ENCODE results near the gene MCF2L2. TPM values are rescaled to one million over a fixed set of nuclear protein-coding genes. Genes with fewer than 3 reads are reported as not detected.

Gene MCF2L2
- total RNA-seq, 1 donor from 2014 or later, result 0.20 TPM

DNA sequence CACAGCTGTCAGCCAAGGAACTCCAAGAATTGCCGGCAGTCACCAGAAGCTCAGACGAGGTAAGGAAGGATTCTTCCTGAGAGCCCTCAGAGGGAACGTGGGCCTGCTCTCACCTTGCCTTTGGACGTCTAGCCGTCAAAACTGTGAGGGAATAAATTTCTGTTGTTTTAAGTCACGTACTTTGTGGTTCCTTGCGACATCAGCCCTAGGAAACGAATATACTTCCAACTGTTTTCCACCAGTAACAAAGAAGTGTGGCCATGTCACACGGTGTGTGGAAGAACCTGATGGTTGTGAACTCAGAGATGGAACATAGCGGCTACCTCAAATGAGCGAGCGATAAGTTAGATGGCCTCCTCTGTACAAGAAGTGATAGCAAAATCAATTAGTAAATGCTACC, 216.3 kb downstream of the MCF2L2 start:
- DNase-seq (ENCODE audit: low read depth in 2 of 2), result no peak

DNA sequence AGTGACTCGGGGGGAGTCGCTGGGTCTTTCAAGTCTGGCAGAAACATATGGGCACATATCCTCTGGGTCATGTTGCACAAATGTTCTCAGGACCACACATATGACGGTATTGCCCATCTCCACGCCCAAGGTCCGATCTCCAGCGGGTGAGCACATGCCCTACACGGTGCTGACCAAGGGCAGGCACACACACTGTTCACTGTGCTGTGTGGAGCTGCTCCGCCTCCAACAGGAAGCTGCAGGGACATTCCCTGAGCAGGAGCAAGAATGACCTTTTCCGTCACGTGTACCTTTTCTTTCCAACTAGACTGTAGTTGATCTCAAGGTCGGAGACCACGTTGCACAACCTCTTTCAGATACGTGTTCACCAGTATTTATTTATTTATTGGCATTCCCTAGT, 217.1 kb downstream of the MCF2L2 start:
- peak; percentile 71 to 88 for DNase-seq (ENCODE audit: low read depth in 2 of 2)

DNA sequence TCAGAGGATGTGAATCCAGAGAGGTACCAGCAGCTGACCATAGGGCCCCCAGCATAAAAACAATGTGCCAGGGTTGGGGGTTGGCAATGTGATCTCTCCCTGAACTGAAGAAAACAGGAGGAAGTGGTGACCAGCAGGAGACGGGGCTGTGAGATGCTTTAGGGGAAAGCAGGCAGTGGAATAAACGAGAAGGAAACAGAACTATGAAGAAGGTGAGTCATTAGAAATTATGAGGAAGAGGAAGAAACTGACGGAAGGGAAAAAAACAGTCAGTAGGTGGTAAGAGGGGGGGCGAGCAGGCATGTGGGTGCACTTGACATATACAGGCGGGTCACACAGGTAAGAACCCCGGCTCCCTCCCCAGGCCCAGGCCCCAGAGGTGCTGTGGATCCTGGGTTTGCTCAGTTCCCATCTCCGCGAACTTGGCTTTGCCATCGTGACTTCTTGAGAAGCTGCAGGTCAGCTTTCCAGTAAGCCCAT, 217.5 kb downstream of the MCF2L2 start:
- DNase-seq (ENCODE audit: low read depth in 2 of 2), result peak in 1 of 2 donors; percentile 40

DNA sequence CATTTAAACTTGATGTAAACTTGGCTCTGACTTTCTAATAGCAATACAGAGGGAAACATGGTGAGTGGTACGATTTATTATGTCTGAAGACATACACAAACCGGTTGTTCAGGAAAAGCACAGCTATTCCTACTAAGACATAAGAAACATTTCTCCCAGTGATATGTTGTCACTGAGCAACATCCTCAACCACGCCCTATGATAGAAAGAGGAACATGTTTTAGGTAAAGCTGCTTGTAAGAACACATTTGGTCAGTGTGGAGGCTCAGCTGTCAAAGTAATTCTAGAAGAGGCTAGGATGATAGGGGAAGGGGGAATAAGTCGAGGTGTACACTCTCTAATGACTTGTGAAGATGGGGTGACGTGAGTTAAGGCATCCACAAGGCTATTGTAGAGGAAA, 218.1 kb downstream of the MCF2L2 start:
- DNase-seq (ENCODE audit: low read depth in 2 of 2), result no peak

DNA sequence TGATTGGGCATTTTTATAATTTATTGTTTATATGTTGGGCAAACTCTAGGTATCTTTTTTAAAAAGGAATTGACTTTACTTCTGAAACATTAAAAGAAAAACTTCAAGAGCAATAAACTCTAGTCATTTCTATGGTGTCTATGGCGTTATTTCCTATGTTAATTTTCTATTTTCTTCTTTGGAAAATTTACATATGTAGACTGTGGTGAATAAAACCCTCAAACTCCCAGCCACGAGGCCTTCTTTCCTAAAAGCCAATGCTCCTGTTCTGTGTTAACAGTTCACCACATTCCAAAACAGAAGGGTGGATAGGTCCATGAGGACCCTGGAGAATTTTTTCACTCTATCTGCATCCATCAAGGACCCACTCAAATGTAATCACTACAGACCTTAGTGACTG, 219.6 kb downstream of the MCF2L2 start:
- no peak for DNase-seq (ENCODE audit: low read depth in 2 of 2)

DNA sequence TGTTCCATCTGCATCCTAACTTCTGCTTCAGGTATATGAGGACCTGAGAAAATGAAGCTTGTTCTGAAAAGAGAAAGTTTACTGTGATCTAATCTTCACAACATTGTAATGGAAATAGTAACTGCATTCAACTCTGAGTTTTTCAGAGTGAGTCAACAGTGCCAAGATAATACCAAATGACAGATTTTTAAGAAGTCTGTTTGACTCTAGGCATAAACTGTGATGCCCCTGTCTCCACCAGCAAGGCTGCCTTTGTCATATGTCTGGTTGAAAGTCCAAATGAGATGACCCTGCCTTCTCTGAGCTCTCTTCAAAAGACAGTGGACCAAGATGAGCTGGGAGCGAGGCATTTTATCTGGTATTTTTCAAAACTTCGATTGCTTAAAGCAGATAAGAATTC, 220.2 kb downstream of the MCF2L2 start:
- DNase-seq (ENCODE audit: low read depth in 2 of 2), result no peak

DNA sequence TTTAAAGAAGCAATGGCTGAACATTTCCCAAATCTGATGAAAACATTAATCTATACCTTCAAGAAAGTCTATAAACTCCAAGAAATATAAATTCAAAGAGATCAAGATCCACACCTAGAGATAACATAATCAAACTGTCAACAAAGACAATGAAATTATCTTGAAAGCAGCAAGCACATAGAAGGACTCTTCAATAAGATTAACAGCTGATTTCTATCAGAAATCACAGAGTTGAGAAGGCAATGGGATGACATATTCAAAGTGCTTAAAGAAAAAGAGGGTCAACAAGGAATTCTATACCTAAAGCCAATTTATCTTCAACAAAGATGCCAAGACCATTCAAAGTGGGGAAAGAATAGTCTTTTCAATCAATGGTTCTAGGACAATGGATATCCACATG, 224.7 kb downstream of the MCF2L2 start:
- no peak for DNase-seq (ENCODE audit: low read depth in 2 of 2)

DNA sequence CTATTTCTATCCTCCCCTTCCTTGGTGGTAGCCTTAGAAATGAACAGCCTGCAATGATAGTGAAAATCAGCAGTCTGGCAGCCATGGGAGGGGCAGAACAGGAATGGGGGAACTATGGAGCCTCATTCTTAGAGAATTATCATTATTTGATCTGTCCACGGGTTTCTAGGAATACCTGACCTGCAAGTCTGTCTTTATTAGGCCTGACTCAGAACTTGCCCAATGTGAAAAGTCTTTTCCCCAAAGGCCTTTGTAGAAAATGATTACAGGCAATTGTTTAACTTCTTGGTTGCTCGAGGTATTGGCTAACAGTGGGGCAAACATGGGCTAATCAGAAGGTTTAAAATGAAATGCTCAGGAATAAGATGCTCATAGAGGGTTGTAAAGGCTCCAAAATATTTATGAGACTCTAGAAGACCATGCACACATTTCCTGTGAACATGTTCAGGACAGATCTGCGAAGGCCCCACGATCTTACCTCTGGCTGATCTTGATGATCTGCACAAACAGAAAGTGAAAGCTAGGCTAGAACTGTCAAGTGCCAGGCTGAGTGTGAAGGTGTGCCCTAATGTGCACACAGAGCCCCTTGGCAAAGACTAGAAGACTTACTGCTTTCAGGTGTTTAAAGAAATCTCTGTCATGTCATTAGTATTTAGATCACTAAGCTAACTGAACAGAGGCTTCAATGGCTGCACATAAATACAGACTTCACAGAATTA, 226.3 kb downstream of the MCF2L2 start:
- DNase-seq (ENCODE audit: low read depth in 2 of 2), result peak in 1 of 2 donors; percentile 13

DNA sequence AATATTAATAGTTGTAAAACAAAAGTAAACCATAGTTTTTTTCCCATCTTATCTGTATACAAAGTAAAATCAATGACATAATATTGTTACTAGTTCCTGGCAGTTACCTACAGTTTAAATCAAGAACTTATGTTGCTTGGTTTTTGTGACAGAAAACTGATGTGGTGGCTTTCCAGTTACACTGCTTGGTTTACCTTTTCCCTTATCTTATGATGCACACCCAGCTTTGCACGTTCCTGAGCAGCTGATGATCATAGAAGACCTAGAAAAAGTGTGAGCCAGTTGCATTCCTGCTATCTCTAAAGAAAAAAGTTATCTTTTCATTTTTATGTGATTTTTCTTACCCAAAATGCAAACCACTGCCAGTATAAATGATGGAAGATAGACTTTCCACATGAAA, 229.5 kb downstream of the MCF2L2 start:
- no peak for DNase-seq (ENCODE audit: low read depth in 2 of 2)

DNA sequence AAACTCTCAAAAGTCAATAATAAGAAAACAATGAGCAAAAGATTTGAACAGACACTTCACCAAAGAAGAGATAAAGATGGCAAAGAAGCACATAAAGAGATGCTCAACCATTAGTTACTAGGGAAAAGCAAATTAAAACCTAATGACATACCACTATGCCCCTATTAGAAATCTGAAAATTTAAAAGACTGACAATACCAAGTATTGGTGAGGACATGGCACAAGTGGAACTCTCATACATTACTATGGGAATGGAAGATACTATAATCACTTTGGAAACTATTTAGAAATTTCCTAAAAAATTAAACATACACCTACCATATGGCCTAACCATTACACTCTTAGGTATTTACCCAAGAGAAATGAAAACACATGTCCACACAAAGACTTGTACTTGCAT, 230.7 kb downstream of the MCF2L2 start:
- DNase-seq (ENCODE audit: low read depth in 2 of 2), result no peak

DNA sequence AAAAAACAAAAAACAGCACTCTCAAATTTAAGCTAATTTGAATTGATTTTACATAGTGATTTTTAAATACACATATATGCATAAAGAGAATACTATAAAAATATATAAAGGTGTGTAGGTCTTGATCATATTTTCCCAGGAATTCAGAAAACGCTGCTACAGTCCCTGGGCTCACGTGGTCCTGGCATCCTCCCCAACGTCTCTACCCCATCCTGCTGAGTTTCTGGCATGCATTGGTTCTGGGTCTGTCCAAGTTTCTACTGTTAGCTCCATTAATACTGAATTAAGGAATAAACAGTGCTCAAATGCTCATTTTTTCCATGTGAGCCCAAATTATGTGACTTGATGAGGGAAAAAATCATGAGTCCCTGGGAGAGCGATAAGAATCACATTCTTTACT, 233.2 kb downstream of the MCF2L2 start:
- no peak for DNase-seq (ENCODE audit: low read depth in 2 of 2)

DNA sequence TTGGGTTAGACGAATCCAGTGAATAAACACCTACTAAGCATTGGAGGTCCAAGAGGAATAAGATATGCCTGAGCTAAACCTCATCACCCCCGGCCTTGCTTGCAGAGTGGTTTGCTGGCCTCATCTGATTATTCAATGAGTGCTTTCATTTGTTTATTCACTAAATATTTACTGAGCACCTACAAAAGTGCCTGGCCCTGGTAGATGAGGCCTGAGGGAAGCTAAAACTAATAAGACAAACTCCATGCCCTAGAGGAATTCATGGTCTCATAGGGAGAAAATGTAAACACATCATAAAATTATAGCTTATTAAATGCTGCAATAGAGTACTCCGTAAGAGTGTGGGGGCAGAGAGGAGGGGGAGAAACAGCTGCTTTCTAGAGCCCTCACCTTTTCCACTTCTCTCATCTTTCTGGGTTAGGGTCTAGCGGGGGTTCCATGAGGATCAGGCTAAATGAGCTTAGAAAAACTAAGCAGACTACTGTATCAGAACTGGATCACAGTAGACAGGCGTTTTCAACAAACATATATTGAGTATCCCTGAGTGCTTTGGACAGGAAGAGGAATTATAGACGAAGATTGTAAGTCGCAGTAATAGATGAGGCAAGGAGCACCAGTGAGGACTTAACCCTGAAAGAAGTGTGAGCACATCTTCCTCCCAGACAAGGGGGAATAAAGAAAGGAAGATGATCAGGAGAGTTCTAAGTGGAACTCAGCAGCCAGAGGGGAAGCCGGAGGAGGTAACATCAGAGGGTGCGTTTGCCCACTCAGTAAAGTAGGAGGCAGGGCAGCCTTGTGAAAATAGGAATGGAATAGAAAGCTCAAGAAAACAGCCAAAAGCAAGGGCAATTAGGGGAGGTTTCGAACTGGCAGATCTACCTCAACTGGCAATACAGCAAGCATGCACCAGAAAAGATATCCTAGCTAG, 234.4 kb downstream of the MCF2L2 start:
- DNase-seq (ENCODE audit: low read depth in 2 of 2), result no peak

DNA sequence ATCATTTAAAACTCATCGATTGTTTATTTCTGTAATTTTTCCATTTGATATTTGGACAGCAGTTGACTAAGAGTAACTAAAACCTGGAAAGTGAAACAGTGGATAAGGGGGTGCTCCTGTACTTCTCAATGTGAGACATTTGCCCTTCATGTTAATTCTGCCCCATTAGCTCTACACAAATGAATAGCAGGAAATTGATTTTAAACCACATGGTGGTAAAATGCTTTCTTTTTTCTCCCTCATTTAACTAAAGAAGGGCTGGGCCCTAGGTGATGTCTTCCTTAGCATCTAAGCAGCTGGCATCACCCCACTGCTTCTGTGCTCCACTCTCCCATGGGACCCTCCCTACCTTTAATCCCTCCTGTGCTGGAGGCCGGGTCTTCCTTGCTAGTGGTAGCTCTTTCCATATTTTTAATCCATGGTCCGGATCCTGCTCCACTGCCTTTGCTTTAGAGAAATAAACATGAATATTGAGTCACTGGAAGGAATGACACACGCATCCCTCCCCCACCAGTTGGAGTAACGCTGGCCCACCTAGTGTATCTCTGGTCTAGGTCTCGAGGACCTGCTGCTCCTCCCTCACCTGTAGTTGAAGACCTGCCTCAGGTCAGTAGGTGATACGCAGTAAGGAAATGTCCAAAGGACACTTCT, 235.6 kb downstream of the MCF2L2 start:
- DNase-seq (ENCODE audit: low read depth in 2 of 2), result no peak

DNA sequence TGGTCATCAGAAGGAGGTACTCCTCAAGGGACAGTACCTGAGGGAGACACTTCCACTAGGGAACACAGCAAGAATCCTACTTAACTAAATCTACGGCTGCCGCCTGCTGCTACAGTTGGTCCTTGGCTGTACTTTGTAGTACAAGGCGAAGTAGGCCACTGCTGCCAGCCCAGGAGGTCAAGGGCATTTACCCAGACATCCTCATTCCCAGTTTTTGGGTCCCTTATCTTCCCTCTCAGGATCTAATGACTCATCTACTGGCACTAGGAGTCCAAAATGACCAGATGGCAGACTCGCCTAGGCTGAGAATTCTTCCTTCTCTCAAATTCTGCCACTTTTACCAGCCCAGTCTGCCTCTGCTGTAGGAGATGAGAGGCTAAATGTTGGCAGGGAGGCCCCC, 238.8 kb downstream of the MCF2L2 start:
- DNase-seq (ENCODE audit: low read depth in 2 of 2), result peak in 1 of 2 donors; percentile 39

DNA sequence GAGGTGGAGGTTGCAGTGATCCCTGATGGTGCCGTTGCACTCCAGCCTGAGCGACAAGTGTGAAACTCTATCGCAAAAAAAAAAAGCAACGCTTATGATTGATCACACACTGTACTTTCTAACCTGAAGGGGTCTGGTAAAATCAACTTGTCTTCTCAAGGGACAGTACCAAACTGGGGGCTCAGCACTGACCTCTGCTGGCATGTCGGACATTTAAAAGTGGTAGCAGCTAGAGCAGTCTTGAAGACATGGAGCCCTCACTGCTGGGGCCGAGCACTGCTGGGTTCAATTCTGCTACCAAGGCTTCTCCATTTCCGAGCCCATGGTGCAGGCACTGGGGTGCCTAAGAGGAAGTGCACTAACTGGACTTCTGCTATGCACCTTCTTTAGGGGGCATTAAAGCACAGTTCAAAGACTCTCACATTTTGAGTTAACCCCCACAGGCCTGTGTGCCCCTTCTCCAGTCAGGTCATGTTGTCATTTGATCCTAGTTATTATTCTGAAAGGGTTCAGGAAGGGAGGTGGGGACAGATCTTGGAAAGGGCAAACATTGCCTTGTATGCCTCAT, 239.4 kb downstream of the MCF2L2 start:
- DNase-seq (ENCODE audit: low read depth in 2 of 2), result peak; percentile 32 to 50

DNA sequence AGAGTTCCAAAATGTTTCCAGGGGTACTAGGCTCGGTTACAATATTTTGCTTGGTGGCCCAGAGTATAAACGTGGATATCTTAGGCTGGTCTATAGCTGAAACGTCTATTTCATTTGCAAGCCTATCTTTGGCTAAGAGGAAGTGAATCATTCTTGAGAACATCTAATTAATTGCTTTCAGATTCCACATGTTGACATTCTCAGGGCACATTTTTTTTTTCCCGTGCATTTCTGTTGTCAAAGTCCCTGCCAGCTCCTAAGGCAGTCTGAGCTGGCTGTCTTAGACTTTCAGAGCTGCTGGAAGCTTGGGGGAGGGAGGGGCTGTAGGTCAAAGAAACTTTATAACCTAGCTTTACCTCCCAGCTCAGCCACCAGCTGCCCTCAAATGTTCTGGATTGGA, 242.7 kb downstream of the MCF2L2 start:
- DNase-seq (ENCODE audit: low read depth in 2 of 2), result peak in 1 of 2 donors; percentile 94

DNA sequence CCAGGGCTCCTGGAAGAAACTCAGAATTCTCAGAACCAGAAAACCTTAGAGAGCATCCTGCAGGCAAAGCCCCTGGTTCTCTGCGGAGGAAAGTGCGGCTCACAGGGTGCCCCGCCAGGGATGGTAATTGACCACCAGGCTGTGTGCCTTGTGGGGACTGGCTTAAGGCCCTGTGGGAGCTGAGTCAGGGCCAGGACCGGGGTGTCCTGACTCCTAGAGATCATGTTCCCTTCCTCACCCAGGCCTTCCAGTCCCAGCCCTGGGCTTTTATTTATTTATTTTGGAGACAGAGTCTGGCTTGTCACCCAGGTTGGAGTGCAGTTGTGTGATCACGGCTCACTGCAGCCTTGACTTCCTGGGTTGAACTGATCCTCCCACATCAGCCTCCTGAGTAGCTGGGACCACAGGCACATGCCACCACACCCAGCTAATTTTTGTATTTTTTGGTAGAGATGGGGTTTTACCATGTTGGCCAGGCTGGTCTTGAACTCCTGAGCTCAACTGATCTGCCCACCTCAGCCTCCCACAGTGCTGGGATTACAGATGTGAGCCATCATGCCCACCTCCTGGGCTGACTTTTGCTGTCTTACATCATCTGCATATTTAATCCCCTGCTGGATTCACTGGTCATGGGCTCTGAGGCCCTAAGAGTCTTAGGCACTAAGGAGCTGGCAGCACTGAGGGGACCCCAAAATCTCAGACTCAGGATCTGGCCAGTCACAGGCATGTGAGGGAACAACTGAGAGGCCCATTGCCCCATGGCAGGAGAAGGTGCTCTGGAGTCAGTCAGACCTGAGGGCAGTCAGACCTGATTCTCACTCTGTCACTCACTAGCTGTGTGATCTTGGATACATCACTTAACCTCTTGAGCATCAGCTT, 245.4 kb downstream of the MCF2L2 start:
- DNase-seq (ENCODE audit: low read depth in 2 of 2), result no peak

DNA sequence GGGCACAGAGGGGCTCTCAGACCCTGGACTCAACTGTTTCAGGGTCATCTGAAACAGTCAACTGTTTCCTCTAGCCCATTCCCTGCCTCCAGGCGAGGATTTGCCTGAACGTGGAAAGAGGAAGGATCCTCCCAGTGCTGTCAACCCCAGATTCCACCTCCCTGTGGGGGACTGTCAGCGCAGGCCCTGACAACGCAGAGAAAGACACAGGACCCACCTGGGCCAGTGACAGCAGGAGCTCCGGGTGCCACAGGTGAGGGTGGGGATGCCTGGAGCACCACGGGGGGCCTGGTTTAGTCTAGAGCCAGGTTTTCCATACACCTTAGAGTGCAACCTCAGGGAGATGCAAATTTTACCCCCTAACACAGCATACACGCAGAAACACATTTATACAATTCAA, 246.3 kb downstream of the MCF2L2 start:
- DNase-seq (ENCODE audit: low read depth in 2 of 2), result no peak

DNA sequence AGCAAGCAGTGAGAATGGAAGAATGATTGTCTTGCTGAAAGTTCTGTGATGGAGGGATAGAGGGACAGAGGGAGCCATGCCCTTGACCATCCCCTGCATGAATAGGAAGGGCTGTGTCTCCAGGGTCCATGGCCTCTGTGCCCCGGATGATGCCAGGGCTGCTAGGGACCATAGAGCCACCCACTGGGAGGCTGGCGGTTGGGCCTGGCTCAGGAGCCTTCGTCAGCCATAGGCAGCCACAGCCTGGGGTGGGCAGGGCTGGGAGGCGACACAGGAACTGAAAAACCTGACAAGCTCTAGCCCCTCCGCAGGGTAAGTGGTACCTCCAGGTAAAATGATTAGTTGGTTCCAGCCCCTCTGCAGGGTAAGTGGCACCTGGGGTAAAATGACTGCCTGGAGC, 246.8 kb downstream of the MCF2L2 start:
- DNase-seq (ENCODE audit: low read depth in 2 of 2), result no peak

DNA sequence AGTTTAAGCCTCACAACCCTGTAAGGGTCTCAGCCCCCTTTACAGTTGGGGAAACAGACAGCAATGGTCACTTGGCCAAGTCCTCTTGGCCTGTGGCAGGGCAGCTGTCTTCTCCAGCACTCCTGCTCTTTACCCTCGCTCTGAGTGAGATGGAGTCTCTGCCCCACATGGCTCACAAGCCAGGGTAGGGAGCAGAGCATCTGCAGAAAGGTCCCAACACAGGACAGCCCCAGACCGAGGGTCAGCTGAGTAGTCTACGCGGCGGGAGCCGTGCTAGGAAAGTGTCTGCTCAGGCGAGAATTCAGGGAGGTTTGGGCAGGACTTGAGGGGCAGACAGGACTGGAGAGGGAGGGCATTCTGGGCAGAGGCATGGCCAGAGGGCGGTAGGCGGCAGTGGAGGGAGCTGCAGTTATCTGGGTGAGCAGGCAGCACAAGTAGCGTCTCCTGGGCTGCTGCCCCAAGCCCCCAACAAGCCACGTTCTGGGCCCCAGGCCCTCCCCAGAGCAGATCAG, 247.6 kb downstream of the MCF2L2 start:
- DNase-seq (ENCODE audit: low read depth in 2 of 2), result no peak

Data from lung microvascular endothelial cell (primary cell).